CD4-positive, alpha-beta T cell treated with Interleukin-17A for 1 hour (primary cell): ENCODE results near the gene TGFB2.

Experiments
- DNase-seq: peaks from one replicate; pipeline ENCODE4 v3.0.0-alpha.2; 2020

Gene TGFB2

DNA sequence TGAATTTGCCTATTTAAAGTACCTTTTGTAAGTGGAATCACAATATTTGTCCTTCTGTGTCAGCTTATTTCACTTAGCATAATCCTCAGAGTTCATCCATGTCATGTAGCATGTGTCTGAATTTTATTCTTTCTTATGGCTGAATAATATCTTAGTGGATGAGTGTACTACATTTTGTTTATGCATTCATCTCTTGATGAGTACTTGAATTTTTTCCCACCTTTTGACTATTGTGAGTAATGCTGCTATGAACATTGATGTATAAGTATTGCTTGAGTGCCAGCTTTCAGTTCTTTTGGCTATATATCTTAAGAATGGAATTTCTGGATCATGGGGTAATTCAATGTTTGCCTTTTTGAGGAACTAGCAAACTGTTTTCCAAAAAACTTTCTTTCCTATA, 84.2 kb downstream of the TGFB2 start:
- no peak for DNase-seq

DNA sequence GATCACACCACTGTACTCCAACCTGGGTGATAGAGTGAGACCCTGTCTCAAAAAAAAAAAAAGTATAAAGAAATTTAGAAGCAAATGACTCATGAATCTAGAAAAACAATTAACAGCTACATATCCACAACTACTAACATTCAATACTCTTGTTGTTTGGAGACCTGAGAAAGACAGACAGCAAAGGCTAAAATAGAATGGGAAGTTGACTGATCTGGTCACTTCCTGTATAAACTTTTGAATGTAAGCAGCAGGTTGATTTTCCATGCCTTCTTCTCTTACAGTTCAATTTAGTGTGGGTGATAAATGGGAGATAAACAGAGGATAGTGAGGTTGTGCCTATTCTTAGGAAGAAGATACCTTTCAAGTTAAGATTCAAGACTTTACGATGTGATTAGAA, 85.2 kb downstream of the TGFB2 start:
- DNase-seq, result no peak

DNA sequence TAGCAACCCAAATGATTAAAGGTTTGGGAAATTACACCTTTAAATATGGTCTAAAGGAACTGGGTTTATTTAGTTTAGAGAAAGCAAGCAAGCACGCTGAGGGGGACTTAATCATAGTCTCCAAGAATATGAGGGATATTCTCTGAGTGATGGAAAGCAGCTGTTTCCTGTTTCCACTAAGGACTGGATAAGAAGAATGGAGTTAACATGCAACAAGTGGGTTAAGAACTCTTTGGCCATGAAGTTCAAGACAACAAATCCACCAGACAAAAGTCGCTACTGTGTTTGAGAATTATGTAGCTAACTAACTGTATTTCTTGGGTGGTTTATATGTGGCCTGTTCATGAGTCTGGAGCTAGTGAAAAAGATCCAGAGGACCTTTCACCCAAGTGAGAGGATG, 85.7 kb downstream of the TGFB2 start:
- no peak for DNase-seq

DNA sequence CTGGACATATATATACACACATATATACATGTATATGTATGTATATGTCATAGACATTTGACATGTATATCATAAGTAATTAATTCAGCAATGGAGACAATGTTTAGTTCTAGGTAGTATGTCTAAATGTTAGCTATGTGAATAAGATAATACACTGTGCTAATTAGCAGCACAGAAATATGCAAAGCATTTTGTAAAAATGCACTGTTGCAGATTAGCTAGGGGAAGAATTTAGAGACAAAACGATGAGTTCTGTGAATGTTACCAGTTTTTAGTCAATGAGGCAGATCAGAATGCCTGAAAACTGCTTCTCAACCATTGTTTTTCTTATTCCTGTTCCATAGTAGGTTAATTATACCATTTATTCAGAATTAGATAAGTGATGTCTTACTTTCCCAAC, 86.3 kb downstream of the TGFB2 start:
- no peak for DNase-seq

DNA sequence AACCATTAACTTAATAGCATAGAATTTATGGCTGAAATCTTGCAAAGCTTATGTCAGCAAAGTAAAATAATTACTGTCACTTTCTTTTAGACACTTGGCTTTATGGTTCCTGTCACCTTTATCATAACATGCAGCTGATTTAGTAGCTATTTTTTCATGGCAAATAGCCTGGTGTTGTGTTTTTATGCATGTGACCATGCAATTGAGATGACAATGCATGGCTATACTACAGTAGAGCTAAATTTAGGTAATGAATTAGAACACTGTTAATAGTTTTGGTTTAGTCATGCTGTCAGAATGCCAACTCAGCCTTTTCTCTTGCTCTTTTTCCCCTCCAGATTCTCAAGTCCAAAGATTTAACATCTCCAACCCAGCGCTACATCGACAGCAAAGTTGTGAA, 88.6 kb downstream of the TGFB2 start:
- DNase-seq, result no peak

DNA sequence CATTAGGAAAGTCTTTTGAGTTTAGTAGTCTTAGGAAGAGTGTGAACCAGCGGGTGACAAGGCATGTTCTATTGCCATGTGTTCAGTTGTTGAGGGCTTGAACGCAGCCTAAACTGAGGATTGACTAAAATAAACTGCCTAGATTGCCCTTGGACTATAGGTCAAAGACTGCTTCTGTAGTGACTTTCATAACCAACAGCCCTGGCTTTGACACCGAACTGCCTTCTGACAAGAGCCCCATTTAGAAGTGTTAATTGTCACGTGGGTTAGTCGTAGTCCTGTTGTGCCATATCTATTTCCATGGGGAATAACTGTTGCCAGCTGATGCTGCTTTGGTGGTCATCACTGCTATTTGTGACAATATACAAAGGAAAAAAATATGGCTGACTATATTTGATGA, 90.4 kb downstream of the TGFB2 start:
- DNase-seq, result no peak

DNA sequence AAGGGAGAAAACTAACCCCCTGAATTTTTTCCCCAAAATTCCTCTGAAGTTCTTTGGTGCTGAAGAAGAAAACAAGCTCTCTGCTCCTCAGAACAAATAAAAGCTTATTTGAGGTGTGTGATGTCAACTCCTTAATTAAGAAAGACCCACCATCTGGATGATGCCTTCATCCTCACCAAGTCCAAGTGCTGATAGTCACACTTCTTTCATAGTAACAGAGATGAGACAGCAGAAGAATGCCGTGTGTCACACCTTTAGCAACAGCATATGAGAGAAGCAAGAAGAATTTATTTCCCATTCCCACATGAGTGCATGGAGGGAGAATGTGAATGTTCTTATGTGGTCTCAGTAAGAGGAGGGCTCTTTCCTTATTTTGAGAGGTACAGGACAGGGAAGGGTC, 91.2 kb downstream of the TGFB2 start:
- no peak for DNase-seq

DNA sequence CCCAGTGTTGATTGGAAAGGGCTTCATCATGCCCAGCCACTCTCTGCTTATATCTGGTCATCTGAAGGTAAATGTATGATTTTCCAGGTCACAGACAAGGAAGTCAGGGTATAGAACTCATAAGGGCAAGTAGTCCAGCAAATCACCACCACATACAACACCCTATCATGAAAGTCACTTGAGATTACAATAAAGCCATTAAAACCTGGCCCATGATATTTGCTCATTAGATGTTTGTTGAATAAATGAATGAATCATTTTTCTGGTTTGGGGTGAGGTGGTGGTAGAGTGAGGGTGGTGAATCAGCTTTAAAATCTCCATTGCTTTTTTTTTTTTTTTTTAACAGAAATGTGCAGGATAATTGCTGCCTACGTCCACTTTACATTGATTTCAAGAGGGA, 91.9 kb downstream of the TGFB2 start:
- DNase-seq, result no peak

DNA sequence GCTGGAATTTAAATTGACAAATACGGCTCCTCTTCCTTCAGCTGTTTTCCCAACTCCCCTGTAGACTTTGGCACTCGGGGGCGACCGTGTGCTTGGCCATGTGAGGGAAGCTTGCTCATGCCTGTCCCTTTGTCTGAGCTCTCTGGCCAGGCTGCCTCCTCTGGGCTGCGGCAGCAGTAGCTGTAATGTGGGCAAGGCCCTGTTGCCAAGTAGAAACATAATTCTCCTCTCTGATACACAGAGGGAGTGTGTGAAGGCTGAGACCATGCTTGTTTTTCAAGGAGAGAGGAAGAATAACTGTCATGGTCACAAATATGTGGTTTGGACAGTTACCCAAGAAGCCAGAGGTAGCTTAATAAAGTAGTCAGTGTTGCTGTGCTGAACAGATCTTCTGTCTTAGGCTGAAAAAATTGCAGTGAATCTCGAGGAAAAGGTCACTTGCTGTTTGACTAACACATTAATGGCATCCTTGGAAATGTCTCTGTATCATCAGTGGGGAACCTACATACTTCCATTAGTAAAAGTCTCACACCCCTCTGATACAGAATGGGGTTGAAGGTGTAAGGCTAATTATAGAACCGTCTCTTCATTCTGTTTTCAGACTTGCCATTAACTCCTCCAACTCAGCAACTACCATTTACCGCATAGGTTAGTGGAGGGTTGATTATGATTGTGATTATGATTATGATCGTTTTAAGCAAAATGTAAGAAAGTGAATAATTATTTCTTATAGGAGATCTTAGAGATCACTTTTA, 94.6 kb downstream of the TGFB2 start:
- no peak for DNase-seq

DNA sequence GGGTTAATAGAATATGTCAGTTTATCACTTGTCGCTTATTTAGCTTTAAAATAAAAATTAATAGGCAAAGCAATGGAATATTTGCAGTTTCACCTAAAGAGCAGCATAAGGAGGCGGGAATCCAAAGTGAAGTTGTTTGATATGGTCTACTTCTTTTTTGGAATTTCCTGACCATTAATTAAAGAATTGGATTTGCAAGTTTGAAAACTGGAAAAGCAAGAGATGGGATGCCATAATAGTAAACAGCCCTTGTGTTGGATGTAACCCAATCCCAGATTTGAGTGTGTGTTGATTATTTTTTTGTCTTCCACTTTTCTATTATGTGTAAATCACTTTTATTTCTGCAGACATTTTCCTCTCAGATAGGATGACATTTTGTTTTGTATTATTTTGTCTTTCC, 98.1 kb downstream of the TGFB2 start:
- DNase-seq, result no peak

DNA sequence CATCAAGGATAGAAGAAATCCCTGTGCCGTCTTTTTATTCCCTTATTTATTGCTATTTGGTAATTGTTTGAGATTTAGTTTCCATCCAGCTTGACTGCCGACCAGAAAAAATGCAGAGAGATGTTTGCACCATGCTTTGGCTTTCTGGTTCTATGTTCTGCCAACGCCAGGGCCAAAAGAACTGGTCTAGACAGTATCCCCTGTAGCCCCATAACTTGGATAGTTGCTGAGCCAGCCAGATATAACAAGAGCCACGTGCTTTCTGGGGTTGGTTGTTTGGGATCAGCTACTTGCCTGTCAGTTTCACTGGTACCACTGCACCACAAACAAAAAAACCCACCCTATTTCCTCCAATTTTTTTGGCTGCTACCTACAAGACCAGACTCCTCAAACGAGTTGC, 99.0 kb downstream of the TGFB2 start:
- DNase-seq, result no peak

DNA sequence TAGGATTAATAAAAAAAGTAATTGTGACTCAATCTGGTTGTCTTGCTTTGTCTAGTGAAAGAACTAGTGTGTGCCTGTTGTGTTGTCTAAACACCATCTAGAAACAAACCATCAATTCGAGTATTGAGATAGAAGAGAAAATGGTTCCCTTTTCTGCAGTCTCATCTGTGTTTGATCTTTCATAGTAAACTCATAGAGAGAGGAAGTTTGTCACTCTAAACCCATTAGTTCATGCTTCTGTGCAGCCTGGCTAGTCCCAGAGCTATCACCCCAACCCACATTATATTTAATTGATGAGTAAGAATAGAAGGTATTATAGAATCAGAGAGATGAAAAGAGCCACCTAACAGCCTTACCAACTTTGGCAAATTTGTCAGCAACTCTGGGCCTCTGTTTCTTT, 99.5 kb downstream of the TGFB2 start:
- DNase-seq, result no peak

DNA sequence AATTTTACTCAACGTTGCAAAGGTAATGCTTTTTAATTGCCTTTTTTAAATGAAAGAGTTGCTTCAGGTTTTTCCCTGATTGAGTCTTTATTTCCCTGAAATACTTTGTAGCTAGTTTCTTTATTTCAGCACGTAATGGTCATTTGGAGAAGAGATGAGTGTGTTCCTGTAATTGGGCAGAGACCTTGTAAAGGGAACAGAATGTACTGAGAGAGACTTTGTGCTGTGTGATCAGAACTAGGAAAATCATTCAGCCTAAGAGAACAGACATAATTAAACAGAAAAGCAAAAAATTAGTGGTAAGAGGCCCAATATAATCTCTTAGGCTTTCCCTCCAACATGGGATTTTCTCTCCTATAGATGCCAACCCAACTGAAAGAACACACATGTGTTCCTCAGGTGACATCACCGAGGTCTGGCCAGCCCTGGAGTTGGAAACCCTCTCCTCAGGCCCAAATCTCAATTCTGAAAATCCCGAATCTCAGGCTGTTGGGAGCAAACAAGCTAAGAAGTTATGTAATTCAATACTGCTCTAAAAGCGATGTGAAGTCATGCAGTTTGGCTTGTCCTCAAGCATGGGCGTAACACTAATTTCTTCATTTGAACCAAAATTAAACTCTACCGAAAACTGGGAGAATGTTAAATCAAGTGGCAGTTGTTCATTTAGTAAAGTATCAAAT, 102.0 kb downstream of the TGFB2 start:
- no peak for DNase-seq

DNA sequence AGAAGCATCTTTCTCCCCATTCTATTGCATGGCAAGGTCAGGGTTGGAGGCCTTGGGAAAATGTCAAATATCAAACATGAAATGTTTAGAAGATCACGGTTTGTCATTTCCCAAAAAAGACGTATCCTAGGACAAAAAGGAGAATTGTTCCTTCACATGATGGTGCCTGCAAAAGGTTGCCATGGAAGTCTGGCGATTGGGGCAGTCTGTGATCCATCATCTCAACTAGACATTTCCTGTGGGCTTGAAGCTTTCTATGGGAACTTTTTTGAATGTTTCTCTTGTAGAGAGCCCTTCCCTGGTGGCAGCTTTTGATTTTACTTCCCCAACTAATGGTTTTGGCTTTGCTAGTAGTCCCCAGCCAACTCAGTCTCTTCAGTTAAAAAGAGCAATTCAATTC, 106.3 kb downstream of the TGFB2 start:
- DNase-seq, result no peak

DNA sequence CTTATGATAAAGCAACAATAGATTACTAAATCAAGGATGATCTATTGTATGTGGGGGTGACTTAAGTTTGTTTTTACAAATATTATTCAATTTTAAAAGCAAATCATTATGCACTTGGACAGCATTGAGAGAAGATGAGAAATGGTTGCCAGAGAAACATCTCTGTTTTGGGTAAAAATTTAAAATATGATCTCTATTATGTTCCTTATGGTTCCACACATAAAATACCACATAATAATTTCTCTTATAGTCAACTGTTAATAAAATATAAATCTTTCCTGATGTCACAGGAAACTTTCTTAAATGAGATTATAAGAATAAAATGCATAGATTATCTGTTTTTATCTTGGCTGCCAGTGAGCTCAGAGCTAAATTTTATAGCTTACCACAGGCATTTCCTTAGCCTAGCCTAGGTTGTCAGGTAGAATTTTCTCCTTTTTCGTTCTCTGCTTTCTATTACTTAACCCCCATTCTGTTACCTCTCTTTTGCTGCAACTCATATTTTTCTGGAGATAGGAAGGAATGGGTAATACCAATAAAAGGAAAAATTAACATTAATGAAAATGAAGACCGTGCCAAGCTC, 109.7 kb downstream of the TGFB2 start:
- DNase-seq, result no peak

DNA sequence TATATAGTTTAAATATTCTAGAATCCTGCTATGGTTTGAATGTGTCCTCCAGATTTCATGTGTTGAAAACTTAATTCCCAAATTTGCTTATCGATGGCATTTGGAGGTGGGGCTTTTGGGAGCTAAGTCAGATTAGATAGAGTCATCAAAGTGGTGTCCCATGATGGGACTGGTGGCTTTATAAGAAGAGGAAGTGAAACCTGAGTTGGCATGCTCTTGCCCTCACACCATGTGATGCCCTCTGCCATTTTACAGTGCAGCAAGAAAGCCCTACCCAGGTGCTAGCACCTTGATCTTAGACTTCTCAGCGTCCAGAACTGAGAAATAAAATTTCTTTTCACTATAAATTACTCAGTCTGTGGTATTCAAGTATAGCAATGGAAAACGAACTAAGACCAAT, 111.3 kb downstream of the TGFB2 start:
- no peak for DNase-seq

DNA sequence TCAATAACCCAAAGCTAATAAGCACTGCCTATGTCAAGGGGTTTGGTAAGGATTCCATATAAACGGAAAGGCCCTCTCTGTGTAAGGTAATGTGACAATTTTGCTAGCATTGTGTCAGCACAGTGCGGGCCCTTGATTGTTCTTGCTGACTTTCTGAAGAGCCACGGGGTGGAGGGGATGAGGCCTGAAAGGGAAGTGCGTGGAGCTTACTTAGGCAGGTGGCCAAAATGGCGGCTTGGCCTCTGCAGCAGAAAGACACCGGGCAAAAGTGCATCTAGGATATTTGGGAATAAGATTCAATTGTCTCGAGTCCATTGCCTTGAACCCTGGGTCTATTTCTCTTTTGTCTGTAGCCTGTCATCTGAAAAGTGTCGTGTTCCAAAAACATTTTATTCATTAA, 114.3 kb downstream of the TGFB2 start:
- DNase-seq, result no peak

DNA sequence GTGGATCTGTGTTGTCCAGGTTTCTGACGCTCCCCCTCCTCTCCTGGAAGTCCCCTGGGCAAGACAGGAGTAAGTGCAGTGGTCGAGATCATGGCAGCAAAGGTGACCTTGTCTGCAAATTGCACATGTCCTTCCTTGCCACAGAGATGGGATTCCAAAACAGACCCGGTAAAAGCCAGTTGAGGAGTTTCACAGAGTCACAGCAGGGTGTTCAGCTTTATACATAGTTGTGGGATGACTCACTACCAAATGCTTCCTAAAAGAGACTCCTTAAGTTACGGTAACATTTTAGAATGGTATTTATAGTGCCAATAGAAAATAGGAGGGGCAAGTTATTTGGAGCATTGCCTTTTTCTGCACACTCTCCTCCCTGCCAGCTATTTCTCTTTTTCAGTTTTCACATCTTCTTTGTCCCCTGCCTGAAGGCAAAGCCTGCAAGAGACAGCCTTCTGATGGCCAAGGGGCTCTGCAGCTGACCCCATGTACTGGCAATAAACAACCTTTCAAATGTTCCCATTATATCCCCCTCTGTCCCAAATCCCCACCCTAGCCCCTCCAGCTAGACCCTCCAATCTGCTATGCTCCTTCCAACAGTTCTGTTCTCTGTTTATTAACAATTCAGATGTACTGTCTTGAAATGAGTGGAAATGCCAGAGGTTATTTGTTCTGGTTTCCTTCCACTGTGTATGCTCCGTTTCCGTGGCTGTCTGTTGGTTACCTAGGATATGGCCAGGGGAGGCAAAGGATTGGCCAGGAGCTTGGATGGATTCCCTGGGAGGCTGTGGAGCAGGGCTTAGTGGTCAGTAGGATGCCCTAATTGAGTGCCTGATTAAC, 115.0 kb downstream of the TGFB2 start:
- DNase-seq, result no peak

DNA sequence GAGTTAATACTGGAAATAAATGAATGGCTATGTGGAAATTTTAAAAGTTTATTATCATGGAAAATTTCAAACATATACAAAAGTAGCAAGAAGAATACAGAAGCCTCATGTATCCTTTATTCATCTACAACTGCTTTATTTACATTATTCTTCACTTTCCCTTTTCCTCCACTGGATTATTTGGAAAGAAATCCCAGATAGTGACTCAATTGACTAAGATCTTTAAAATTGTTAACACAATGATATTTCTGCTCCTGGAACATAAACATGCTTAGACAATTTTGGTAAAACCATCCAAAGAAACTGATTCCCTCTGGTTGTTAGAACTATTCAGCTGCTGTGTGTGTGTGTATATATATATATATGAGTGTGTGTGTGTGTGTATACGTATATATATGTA, 116.2 kb downstream of the TGFB2 start:
- DNase-seq, result no peak

DNA sequence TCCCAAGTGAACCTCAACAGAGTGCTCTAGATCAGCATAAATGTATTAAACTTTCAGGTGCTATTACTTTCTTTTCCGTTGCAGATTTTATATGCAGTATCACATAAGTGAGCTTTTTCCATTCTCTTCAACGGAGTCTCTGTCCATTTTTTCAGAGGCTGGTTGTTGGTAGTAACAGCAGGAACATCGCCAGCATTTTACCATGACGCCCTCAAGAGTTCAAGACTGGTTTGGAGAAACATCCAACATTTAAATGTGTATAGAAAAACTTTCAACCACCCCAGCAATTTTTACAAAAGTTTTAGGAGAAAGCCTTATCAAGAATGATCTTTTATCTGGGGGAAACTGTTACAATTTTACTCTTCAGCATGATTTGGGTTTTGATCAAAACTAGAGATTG, 117.0 kb downstream of the TGFB2 start:
- no peak for DNase-seq

DNA sequence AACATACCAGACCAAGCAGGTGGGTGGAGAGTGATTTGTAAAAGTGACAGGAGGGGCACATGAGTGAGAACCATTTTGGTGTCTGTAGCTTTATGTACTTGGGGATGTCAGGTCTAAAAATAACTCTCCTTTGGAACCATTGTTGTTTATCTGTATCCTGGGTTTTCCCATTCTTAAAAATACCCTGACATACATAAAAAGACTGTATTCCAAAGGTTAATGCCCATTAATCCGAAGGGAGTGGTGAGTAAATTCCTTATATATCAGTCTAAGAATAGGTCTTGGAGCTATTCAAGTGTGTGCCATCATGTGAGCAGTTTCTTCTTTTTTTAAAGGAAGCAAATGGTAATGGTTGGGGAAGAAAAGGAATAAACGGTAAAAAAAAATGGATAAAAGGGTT, 117.5 kb downstream of the TGFB2 start:
- DNase-seq, result no peak

DNA sequence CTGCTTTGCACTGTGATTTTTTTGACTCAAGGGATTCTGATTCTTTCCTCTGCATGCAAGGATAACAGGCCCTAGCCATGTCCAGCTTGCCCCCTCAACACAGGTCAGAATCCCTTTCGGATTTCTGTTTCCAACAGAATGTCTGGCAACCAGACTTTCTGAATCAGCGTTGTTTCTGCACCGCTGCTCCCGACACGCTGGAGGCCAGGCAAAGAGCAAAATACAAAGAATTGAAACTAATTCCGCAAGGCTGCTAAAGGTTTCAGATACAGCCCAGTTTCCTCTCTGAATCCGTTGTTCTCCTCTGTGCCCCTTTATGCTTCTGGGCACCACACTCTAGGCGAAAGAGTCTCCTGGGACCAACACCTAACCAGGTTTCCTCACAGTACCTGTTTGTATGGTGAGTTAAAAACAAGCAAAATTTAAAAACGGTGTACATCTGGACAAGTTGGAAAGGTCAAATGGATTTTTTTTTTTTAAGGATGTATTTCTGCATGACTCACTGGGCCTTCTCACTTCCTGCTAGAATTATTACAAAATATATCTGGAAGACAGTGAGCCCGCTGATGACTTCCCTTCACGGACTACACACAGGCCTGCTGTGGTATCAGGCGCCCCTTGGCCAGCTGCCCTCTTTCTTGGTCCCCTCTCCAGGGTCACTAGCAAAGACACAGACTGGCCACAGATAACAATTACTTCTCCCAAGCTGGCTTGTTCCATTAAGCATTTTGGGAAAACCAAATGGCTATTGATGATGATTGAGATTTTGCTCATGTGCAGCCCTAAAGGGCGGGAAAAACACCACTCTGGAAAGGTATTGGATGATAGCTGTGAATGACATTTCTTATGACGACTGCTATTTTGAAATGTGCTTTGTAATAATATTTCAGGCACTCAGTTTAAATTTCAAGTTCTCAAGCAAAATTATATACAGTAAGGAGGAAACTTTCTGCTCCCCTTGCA, 118.3 kb downstream of the TGFB2 start:
- DNase-seq, result no peak
